ENCODE results near the gene REV3L.

GRCh38 chr6:111358454-111358853, 124.6 kb downstream of the REV3L start:
- TF ChIP-seq CTCF (IDR thresholded peaks at IDR 0.05; ENCODE audit: low read depth, low read length, missing input control) (no peak), YY1 (IDR thresholded peaks at IDR 0.05) (no peak), HNF4A (conservative IDR thresholded peaks at IDR 0.05) (no peak), RAD21 (IDR thresholded peaks at IDR 0.05) (no peak), EGR1 (IDR thresholded peaks at IDR 0.05; ENCODE audit: low read depth in 2 of 2) (no peak), ATF3 (IDR thresholded peaks at IDR 0.05) (no peak), SP1 (IDR thresholded peaks at IDR 0.05) (no peak), TAF1 (conservative IDR thresholded peaks at IDR 0.05) (no peak), JUND (IDR thresholded peaks at IDR 0.05) (no peak), RXRA (IDR thresholded peaks at IDR 0.05) (no peak)
- TF ChIP-seq, protein P1, sequence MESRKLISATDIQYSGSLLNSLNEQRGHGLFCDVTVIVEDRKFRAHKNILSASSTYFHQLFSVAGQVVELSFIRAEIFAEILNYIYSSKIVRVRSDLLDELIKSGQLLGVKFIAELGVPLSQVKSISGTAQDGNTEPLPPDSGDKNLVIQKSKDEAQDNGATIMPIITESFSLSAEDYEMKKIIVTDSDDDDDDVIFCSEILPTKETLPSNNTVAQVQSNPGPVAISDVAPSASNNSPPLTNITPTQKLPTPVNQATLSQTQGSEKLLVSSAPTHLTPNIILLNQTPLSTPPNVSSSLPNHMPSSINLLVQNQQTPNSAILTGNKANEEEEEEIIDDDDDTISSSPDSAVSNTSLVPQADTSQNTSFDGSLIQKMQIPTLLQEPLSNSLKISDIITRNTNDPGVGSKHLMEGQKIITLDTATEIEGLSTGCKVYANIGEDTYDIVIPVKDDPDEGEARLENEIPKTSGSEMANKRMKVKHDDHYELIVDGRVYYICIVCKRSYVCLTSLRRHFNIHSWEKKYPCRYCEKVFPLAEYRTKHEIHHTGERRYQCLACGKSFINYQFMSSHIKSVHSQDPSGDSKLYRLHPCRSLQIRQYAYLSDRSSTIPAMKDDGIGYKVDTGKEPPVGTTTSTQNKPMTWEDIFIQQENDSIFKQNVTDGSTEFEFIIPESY (IDR thresholded peaks at IDR 0.05): no peak
